K562 (cell line): ENCODE results near the gene CYB5D1. TPM values are rescaled to one million over a fixed set of nuclear protein-coding genes. Genes with fewer than 3 reads are reported as not detected.

Experiments used
- BHLHE40 ChIP-seq: IDR thresholded peaks from 2 replicates; pipeline ENCODE4 v1.6.1; 2011; ENCODE audit warnings: low read length, improper control_type of control experiment
- FUS ChIP-seq: fragments of 200-400 bp; formaldehyde crosslinking; optimal IDR thresholded peaks from 2 replicates; pipeline ENCODE3; 2017; ENCODE audit warnings: low read depth, low read length
- IRF9 ChIP-seq: fragments of 450-650 bp; IDR thresholded peaks from 2 replicates; pipeline ENCODE4 v1.6.1; 2016; ENCODE audit warnings: missing biosample characterization, missing genetic modification characterization
- NR2C1 ChIP-seq, 2 experiments: fragments of 450-650 bp; IDR thresholded peaks; 2 replicates each; pipeline ENCODE4 v1.6.1; 2017; ENCODE audit warnings: mild to moderate bottlenecking in 2 of 2, antibody characterized with exemption in 1 of 2, inconsistent platforms in 1 of 2, missing compliant biosample characterization in 1 of 2, missing genetic modification characterization in 1 of 2
- YY1 ChIP-seq, 3 experiments: IDR thresholded peaks; 2 replicates each; pipeline ENCODE4 v1.6.1; 2011; ENCODE audit warnings: low read length in 2 of 3, mild to moderate bottlenecking in 2 of 3, moderate library complexity in 2 of 3, borderline replicate concordance in 1 of 3, control low read depth in 1 of 3, low read depth in 1 of 3; ENCODE audit not compliant: insufficient read depth in 3 of 3, insufficient replicate concordance in 2 of 3, control insufficient read depth in 1 of 3, insufficient read length in 1 of 3; ENCODE audit errors: extremely low read depth in 1 of 3
- ZFPM2 ChIP-seq: fragments of 250-450 bp; sonication (Bioruptor Pico); IDR thresholded peaks from 2 replicates; pipeline ENCODE4 v1.5.1; 2022; ENCODE audit warnings: mild to moderate bottlenecking
- ZNF146 ChIP-seq: IDR thresholded peaks from one replicate; pipeline ENCODE4 v1.6.1; 2018; ENCODE audit warnings: missing compliant biosample characterization; ENCODE audit not compliant: unreplicated experiment
- polyA plus RNA-seq, 8 experiments: library from polyadenylated mRNA; depleted of rRNA in 4 of 8; stranded (reverse) in 5 of 8; unstranded in 3 of 8; fragments of >200 nt; fragmentation: Nextera tagmentation in 2 of 8; fragmentation: Illumina TruSeq in 1 of 8; extraction: Ambion mirVana in 2 of 8; extraction: Trizol in 1 of 8; gene quantifications; 2 replicates each; pipeline versions ENCODE4 v1.2.1 to v1.2.3, GENCODE V29; 2011 to 2014; ENCODE audit warnings: inconsistent platforms in 1 of 8, missing spikeins in 1 of 8
- total RNA-seq, 7 experiments: library from RNA; depleted of rRNA in 6 of 7; stranded (reverse); fragments of >200 nt in 6 of 7; fragmentation: Illumina TruSeq in 2 of 7; extraction: Trizol in 2 of 7; gene quantifications; 2 replicates each; pipeline versions ENCODE4 v1.2.1 to v1.2.3, GENCODE V29; 2011 to 2021; ENCODE audit warnings: low replicate concordance in 1 of 7
- TF ChIP-seq, protein P1 (sequence below): sonication (generic); formaldehyde crosslinking; IDR thresholded peaks from 2 replicates; pipeline ENCODE4 v1.8.1; 2023; ENCODE audit warnings: mild to moderate bottlenecking, missing genetic modification reagents
- TF ChIP-seq, protein P2 (sequence below), 2 experiments: IDR thresholded peaks; 2 replicates each; pipeline ENCODE4 v1.6.1; 2012; ENCODE audit warnings: improper control_type of control experiment in 2 of 2, low read depth in 2 of 2, low read length in 2 of 2, borderline replicate concordance in 1 of 2

The CYB5D1 gene
- total and polyA plus RNA-seq, 9 of the 15 experiments (the other 6 are each of a cell fraction or from before 2014, with no cell fraction given) = 2.4 to 7.9 (median 5.7) TPM

- TF ChIP-seq, protein P1, sequence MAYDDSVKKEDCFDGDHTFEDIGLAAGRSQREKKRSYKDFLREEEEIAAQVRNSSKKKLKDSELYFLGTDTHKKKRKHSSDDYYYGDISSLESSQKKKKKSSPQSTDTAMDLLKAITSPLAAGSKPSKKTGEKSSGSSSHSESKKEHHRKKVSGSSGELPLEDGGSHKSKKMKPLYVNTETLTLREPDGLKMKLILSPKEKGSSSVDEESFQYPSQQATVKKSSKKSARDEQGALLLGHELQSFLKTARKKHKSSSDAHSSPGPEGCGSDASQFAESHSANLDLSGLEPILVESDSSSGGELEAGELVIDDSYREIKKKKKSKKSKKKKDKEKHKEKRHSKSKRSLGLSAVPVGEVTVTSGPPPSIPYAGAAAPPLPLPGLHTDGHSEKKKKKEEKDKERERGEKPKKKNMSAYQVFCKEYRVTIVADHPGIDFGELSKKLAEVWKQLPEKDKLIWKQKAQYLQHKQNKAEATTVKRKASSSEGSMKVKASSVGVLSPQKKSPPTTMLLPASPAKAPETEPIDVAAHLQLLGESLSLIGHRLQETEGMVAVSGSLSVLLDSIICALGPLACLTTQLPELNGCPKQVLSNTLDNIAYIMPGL (CRISPR knock-in tag) = no peak
- TF ChIP-seq, protein P2, sequence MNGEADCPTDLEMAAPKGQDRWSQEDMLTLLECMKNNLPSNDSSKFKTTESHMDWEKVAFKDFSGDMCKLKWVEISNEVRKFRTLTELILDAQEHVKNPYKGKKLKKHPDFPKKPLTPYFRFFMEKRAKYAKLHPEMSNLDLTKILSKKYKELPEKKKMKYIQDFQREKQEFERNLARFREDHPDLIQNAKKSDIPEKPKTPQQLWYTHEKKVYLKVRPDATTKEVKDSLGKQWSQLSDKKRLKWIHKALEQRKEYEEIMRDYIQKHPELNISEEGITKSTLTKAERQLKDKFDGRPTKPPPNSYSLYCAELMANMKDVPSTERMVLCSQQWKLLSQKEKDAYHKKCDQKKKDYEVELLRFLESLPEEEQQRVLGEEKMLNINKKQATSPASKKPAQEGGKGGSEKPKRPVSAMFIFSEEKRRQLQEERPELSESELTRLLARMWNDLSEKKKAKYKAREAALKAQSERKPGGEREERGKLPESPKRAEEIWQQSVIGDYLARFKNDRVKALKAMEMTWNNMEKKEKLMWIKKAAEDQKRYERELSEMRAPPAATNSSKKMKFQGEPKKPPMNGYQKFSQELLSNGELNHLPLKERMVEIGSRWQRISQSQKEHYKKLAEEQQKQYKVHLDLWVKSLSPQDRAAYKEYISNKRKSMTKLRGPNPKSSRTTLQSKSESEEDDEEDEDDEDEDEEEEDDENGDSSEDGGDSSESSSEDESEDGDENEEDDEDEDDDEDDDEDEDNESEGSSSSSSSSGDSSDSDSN (IDR thresholded peaks at IDR 0.05; ENCODE audit: borderline replicate concordance in 1 of 2, low read depth in 2 of 2, low read length in 2 of 2) = 0 out of 4 replicates have a peak, but pooled peaks of 1 of the 2 experiments have one; percentile 62
- peak in 2 of 3 experiments; percentile 54 to 65 for TF ChIP-seq YY1 (IDR thresholded peaks at IDR 0.05; ENCODE audit: borderline replicate concordance in 1 of 3, control insufficient read depth in 1 of 3, extremely low read depth in 1 of 3, insufficient read depth in 3 of 3, insufficient read length in 1 of 3, insufficient replicate concordance in 2 of 3, low read depth in 1 of 3, low read length in 2 of 3)
- TF ChIP-seq ZFPM2 (CRISPR knock-in tag) = no peak
- no peak for TF ChIP-seq ZNF146 (CRISPR knock-in tag)
- peak; percentile 45; the same call in 1 of the 2 replicates for TF ChIP-seq BHLHE40
- TF ChIP-seq IRF9 = no peak
- TF ChIP-seq NR2C1 (IDR thresholded peaks at IDR 0.05) = no peak
- TF ChIP-seq NR2C1 (tag; IDR thresholded peaks at IDR 0.05) = no peak
- TF ChIP-seq FUS = no peak
These were observed 663 bp downstream of the CYB5D1 start (continued) for GRCh38 chr17:7858522-7858810.
